Naive thymus-derived CD4-positive, alpha-beta T cell (primary cell): Measurements from ENCODE around the gene STK39. TPM values are rescaled to one million over a fixed set of nuclear protein-coding genes. Genes with fewer than 3 reads are reported as not detected.

Source experiments
- ATAC-seq: fragments of 150-1000 bp; cut with Tn5 transposase; 2 replicates; pipeline ENCODE4 v1.10.0; 2021; ENCODE audit warnings: mild to moderate bottlenecking, moderate library complexity
- CTCF ChIA-PET: fragments of 350-600 bp; sonication (Branson Sonifier 250); formaldehyde crosslinking; loops from one replicate; lab custom pipeline; 2021; ENCODE audit warnings: antibody characterized with exemption; lab: Charles Lee
- POLR2A ChIA-PET: fragments of 350-600 bp; sonication (Branson Sonifier 250); formaldehyde crosslinking; loops from one replicate; lab custom pipeline; 2021; ENCODE audit warnings: antibody characterized with exemption, inconsistent platforms; lab: Charles Lee
- DNase-seq, 9 donors: peaks; one replicate each; pipeline versions ENCODE4 v3.0.0 to v3.0.0-alpha.2; 2020 to 2022; ENCODE audit warnings: mixed read lengths in 1 of 9
- H3K27ac ChIP-seq: one replicate; pipeline ENCODE4 v1.7.0; 2013; ENCODE audit warnings: mild to moderate bottlenecking, low read depth, low read length, moderate library complexity
- H3K27me3 ChIP-seq, 2 donors: one replicate each; pipeline ENCODE4 v1.7.0; 2013; ENCODE audit warnings: low read length in 2 of 2, mild to moderate bottlenecking in 2 of 2, moderate library complexity in 2 of 2; ENCODE audit not compliant: control insufficient read depth in 2 of 2, insufficient read depth in 2 of 2
- H3K36me3 ChIP-seq, 3 experiments: 1 replicate in 2 of 3; 2 replicates in 1 of 3; pipeline ENCODE4 v1.7.0; 2013; ENCODE audit warnings: low read length in 3 of 3, mild to moderate bottlenecking in 3 of 3, moderate library complexity in 1 of 3; ENCODE audit not compliant: insufficient read depth in 3 of 3, control insufficient read depth in 2 of 3
- H3K4me1 ChIP-seq, 2 donors: one replicate each; pipeline ENCODE4 v1.7.0; 2013; ENCODE audit warnings: low read length in 2 of 2, mild to moderate bottlenecking in 2 of 2, moderate library complexity in 1 of 2; ENCODE audit not compliant: control insufficient read depth in 2 of 2, insufficient read depth in 2 of 2
- H3K4me3 ChIP-seq: 2 replicates; pipeline ENCODE4 v1.7.0; 2013; ENCODE audit warnings: mild to moderate bottlenecking, low read length
- H3K9me3 ChIP-seq, 3 experiments: 1 replicate in 2 of 3; 2 replicates in 1 of 3; pipeline ENCODE4 v1.7.0; 2013; ENCODE audit warnings: low read length in 3 of 3; ENCODE audit not compliant: control insufficient read depth in 2 of 3
- H3K27ac Mint-ChIP-seq, 9 donors: one replicate each; pipeline ENCODE4 v1.8.0; 2020 to 2022; ENCODE audit warnings: mixed read lengths in 9 of 9, mild to moderate bottlenecking in 8 of 9, moderate library complexity in 5 of 9, inconsistent platforms in 2 of 9
- H3K27me3 Mint-ChIP-seq, 5 donors: one replicate each; pipeline ENCODE4 v1.8.0; 2021 to 2022; ENCODE audit warnings: mixed read lengths in 5 of 5, mild to moderate bottlenecking in 1 of 5
- H3K36me3 Mint-ChIP-seq, 5 donors: one replicate each; pipeline ENCODE4 v1.8.0; 2020 to 2022; ENCODE audit warnings: mixed read lengths in 5 of 5, mild to moderate bottlenecking in 3 of 5, inconsistent platforms in 1 of 5
- H3K4me1 Mint-ChIP-seq, 7 donors: one replicate each; pipeline ENCODE4 v1.8.0; 2020 to 2022; ENCODE audit warnings: mixed read lengths in 7 of 7, mild to moderate bottlenecking in 3 of 7, inconsistent platforms in 1 of 7
- H3K4me3 Mint-ChIP-seq, 10 donors: one replicate each; pipeline ENCODE4 v1.8.0; 2020 to 2022; ENCODE audit warnings: mild to moderate bottlenecking in 10 of 10, mixed read lengths in 10 of 10, moderate library complexity in 6 of 10, inconsistent platforms in 2 of 10
- H3K9me3 Mint-ChIP-seq, 11 donors: one replicate each; pipeline ENCODE4 v1.8.0; 2020 to 2022; ENCODE audit warnings: mixed read lengths in 11 of 11, mild to moderate bottlenecking in 4 of 11, inconsistent platforms in 1 of 11, moderate library complexity in 1 of 11
- intact Hi-C, 2 donors: fragments of 100-400 bp; cut with micrococcal nuclease; formaldehyde crosslinking; loops; one replicate each; pipeline ENCODE4 v1.15.1; 2023
- polyA plus RNA-seq, 2 donors: library from polyadenylated mRNA; unstranded; fragments of 300-500 nt; fragmentation: Illumina TruSeq; gene quantifications; one replicate each; pipeline ENCODE4 v1.2.3, GENCODE V29; 2021
- total RNA-seq, 6 experiments: library from RNA in 5 of 6; stranded (reverse) in 5 of 6; gene quantifications; 1 replicate in 5 of 6; 2 replicates in 1 of 6; pipeline ENCODE4 v1.2.3 and lab custom pipeline; 2021 to 2026

Gene STK39
- total and polyA plus RNA-seq, 7 experiments from 2014 or later: 2.7 to 33.9 (median 16.9) TPM

DNA sequence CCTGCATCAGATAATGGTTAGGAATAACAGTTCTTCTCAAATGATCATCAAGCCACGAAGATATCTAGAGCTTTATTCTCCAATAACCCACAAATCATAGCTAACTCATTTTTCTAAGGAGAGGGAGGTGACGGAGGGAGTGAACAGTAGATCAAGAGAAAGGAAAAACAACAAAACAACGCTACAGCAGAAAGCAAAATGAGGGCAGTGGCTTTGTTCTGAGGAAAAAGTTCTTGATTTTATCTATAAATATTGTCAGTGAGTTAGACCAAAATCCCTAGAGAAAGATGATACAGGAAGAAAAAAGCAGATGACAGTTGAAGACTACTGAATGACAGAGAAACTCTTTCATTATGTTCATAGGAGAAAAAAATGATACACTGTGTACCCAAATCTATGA, 71.0 kb downstream of the STK39 start:
- Mint-ChIP-seq H3K4me1 (peaks cover 33 to 55% (median 46%) of the 10 kb centered on the region in 7 donors), H3K36me3 (peaks cover 0 to 41% (median 21%) of the 10 kb centered on the region in 5 donors), H3K9me3 (no peaks in the 10 kb centered on the region), H3K4me3 (peak overlapping the region in 4 of 10 donors; percentile 9 to 34 (median 13)), H3K27ac (peak overlapping the region in 6 of 9 donors; percentile 7 to 80 (median 18)), H3K27me3 (no peaks in the 10 kb centered on the region)
- Histone ChIP-seq H3K9me3 (no peaks in the 10 kb centered on the region), H3K4me3 (no peak overlapping the region), H3K27ac (no peak overlapping the region), H3K4me1 (peaks cover 13 to 27% of the 10 kb centered on the region in 2 donors), H3K36me3 (no peaks in the 10 kb centered on the region), H3K27me3 (no peaks in the 10 kb centered on the region)
- no peak for DNase-seq
- ChIA-PET CTCF (no interaction called here), POLR2A (no interaction called here)
- intact Hi-C loops: no loop called here
- ATAC-seq: no peak

DNA sequence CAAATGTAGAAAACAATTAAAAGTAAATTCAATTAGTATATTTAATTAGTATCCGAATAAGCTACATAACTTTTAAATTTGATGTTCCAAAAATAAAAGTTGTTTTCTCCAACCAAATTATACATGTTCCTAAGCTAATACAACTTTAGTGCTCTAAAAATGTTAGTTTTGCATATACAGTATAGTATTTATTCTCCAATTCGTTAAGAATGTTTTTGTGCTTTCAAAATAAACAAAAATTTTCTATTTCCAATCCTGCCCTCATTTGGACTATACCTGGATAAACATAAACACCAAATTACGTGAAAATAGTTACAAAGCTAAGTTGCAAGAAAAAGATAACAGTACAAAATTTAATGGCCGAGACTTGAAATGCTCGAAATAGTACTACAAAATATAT, 71.9 kb downstream of the STK39 start:
- Histone ChIP-seq H3K9me3 (no peaks in the 10 kb centered on the region), H3K27me3 (no peaks in the 10 kb centered on the region), H3K4me3 (no peak overlapping the region), H3K27ac (no peak overlapping the region), H3K36me3 (no peaks in the 10 kb centered on the region), H3K4me1 (peaks cover 13 to 27% of the 10 kb centered on the region in 2 donors)
- no peak overlapping the region for H3K4me3 Mint-ChIP-seq
- DNase-seq (no peak), ATAC-seq (no peak)
- H3K9me3 Mint-ChIP-seq: no peaks in the 10 kb centered on the region
- peaks cover 35 to 61% (median 51%) of the 10 kb centered on the region in 7 donors for H3K4me1 Mint-ChIP-seq
- CTCF ChIA-PET: interaction anchor here (1.1 kb wide), 1 partner anchor 20 kb away, joined by 3 read pairs; no protein-coding TSS in a partner anchor
- peaks cover 0 to 34% (median 24%) of the 10 kb centered on the region in 5 donors for H3K36me3 Mint-ChIP-seq
- POLR2A ChIA-PET: no interaction called here
- H3K27ac Mint-ChIP-seq: no peak overlapping the region
- H3K27me3 Mint-ChIP-seq: no peaks in the 10 kb centered on the region
- intact Hi-C loops: loop anchor here (1.0 to 2.0 kb wide), 3 partner anchors 18 to 71 kb away; partner anchors contain the start of gene STK39 (in 2 of the 2)

DNA sequence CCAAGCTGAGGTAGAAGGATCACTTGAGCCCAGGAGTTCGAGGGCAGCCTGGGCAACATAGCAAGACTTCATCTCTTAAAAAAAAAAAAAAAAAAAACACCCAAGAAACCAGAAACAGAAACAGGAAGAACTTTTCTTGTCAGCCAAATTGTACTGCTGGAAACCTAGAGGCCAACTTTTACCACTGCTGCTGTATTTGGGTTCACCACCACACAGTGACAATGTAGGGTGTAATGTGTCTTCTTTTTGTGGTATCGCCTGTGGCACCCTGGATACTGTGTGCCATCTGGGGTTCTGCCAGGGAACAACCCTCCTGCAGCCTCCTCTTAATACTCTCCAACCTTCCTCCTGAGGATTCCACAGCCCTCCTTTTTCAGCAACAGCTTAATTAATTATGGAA, 72.6 kb downstream of the STK39 start:
- Histone ChIP-seq H3K27ac (no peak overlapping the region), H3K4me1 (peaks cover 13 to 27% of the 10 kb centered on the region in 2 donors), H3K4me3 (no peak overlapping the region), H3K9me3 (no peaks in the 10 kb centered on the region), H3K27me3 (no peaks in the 10 kb centered on the region), H3K36me3 (no peaks in the 10 kb centered on the region)
- POLR2A ChIA-PET: no interaction called here
- ATAC-seq (peak; percentile 90), DNase-seq (peak in 2 of 9 donors; percentile 25)
- H3K9me3 Mint-ChIP-seq: no peaks in the 10 kb centered on the region
- intact Hi-C loops: loop anchor here (1.0 to 2.0 kb wide), 3 partner anchors 19 to 72 kb away; partner anchors contain the start of gene STK39 (in 2 of the 2)
- H3K36me3 Mint-ChIP-seq: peaks cover 0 to 36% (median 26%) of the 10 kb centered on the region in 5 donors
- H3K27me3 Mint-ChIP-seq: no peaks in the 10 kb centered on the region
- peak overlapping the region in 7 of 9 donors; percentile 10 to 88 (median 16) for H3K27ac Mint-ChIP-seq
- H3K4me3 Mint-ChIP-seq: peak overlapping the region in 8 of 10 donors; percentile 4 to 65 (median 26)
- peaks cover 38 to 67% (median 55%) of the 10 kb centered on the region in 7 donors for H3K4me1 Mint-ChIP-seq
- CTCF ChIA-PET: interaction anchor here (1.1 kb wide), 1 partner anchor 20 kb away, joined by 3 read pairs; no protein-coding TSS in a partner anchor

DNA sequence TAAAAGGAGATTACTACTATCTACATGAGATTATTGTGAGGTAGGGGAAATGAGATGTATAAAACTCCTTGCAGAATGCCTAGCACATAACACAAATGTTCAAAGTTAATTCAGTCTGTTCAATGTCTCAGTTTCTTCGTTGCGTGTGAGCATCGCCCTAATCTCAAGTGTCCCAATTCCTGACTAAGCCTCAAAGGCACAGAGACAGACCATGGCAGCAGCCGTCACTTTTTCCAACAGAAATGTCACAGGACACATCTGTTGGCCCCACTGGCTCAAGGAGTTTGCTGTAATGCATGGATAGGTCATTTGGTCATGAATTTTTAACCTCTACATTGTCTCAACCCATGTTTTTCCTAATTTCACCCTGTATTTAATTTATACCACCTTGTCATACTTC, 75.3 kb downstream of the STK39 start:
- Mint-ChIP-seq H3K4me1 (peaks cover 36 to 67% (median 50%) of the 10 kb centered on the region in 7 donors), H3K4me3 (no peak overlapping the region), H3K9me3 (no peaks in the 10 kb centered on the region), H3K27ac (no peak overlapping the region), H3K27me3 (no peaks in the 10 kb centered on the region), H3K36me3 (peaks cover 0 to 27% (median 13%) of the 10 kb centered on the region in 5 donors)
- no peaks in the 10 kb centered on the region for H3K36me3 ChIP-seq
- CTCF ChIA-PET: no interaction called here
- H3K4me3 ChIP-seq: no peak overlapping the region
- DNase-seq (no peak), ATAC-seq (no peak)
- peaks cover 13 to 18% of the 10 kb centered on the region in 2 donors for H3K4me1 ChIP-seq
- no peak overlapping the region for H3K27ac ChIP-seq
- H3K9me3 ChIP-seq: no peaks in the 10 kb centered on the region
- H3K27me3 ChIP-seq: no peaks in the 10 kb centered on the region
- POLR2A ChIA-PET: no interaction called here
- intact Hi-C loops: no loop called here

DNA sequence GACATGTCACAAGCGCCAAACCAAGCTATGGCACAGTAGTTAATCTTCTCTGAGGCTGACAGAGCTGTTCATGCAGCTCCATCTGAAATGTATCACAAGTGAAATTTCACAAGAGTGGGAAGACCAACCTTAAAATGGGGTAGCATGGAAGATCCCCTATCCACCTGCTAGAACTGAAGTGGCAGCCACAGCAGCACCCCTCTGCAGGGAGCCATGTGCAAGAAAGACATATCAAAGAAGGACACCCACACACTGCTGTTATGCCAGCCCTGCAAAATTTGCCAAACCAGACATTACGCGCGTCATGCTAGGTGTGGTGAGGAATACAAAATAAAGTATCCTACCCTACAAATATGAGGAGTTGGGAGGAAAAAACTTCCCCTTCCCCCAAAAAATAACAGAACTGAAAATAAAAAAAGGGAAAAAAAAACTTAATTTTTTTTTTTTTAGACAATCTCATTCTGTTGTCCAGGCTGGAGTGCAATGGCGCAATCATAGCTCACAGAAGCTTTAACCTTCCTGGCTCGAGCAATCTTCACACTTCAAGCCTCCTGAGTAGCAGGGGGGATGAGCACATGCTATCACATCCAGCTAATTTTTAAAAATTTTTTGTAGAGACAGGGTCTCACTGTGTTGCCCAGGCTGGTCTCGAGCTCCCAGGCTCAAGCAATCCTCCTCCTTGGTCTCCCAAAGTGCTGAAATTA, 76.2 kb downstream of the STK39 start:
- H3K27me3 ChIP-seq: no peaks in the 10 kb centered on the region
- ChIA-PET POLR2A (interaction anchor here (1.0 kb wide), 1 partner anchor 40 kb away, joined by 3 read pairs; no protein-coding TSS in a partner anchor), CTCF (no interaction called here)
- peak; percentile 24 for ATAC-seq
- peaks cover 6 to 10% of the 10 kb centered on the region in 2 donors for H3K4me1 ChIP-seq
- H3K4me3 Mint-ChIP-seq: no peak overlapping the region
- no peaks in the 10 kb centered on the region for H3K27me3 Mint-ChIP-seq
- no peaks in the 10 kb centered on the region for H3K9me3 Mint-ChIP-seq
- H3K36me3 Mint-ChIP-seq: peaks cover 6 to 35% (median 19%) of the 10 kb centered on the region in 5 donors
- peak overlapping the region in 1 of 9 donors; percentile 25 for H3K27ac Mint-ChIP-seq
- peaks cover 0 to 8% (median 0%) of the 10 kb centered on the region in 3 experiments for H3K36me3 ChIP-seq
- intact Hi-C loops: no loop called here
- H3K4me1 Mint-ChIP-seq: peaks cover 37 to 67% (median 50%) of the 10 kb centered on the region in 7 donors
- no peaks in the 10 kb centered on the region for H3K9me3 ChIP-seq
- no peak overlapping the region for H3K27ac ChIP-seq
- DNase-seq: no peak
- H3K4me3 ChIP-seq: no peak overlapping the region

DNA sequence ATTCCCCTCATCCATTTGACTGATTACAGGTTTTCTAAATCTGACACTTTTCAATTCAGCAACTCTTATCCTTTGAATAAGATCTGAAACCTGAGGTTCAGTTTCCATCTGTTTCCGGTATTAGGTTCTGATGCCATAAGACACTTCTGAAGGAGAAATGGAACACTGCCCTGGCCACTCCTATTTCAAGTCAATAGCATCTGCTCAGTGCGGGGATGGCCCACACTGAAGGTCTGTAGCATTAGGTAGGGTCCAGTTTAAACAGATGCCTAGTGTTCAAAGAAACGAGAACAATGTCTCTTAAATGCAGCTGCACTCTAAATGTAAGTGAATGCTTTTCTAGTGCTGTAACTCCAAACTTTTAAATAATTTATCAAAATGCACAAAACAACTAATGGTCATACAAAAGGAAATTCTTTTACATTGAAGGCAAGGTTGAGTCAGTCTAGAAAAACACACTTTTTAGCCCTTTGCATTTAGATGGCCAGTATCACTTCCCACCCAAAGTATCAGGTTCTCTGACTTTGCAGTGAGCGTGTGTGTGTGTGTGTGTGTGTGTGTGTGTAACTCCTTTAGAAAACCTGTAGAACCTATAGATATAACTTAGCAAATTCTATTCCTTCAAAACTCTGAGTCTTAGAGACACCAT, 78.2 kb downstream of the STK39 start:
- intact Hi-C loops: loop anchor here in 1 of 2 donors (5.0 kb wide), 1 partner anchor 47 kb away; no protein-coding TSS in a partner anchor
- H3K36me3 Mint-ChIP-seq: peaks cover 6 to 40% (median 23%) of the 10 kb centered on the region in 5 donors
- ATAC-seq: no peak
- H3K27ac Mint-ChIP-seq: no peak overlapping the region
- Histone ChIP-seq H3K4me3 (no peak overlapping the region), H3K27me3 (no peaks in the 10 kb centered on the region), H3K27ac (no peak overlapping the region), H3K9me3 (no peaks in the 10 kb centered on the region), H3K4me1 (peaks cover 0 to under 1% of the 10 kb centered on the region in 2 donors), H3K36me3 (peaks cover 0 to 9% (median 0%) of the 10 kb centered on the region in 3 experiments)
- ChIA-PET POLR2A (no interaction called here), CTCF (no interaction called here)
- no peaks in the 10 kb centered on the region for H3K9me3 Mint-ChIP-seq
- DNase-seq: no peak
- peaks cover 23 to 57% (median 49%) of the 10 kb centered on the region in 7 donors for H3K4me1 Mint-ChIP-seq
- H3K4me3 Mint-ChIP-seq: no peak overlapping the region
- no peaks in the 10 kb centered on the region for H3K27me3 Mint-ChIP-seq
